Endothelial cell (in vitro differentiated cells): ENCODE results near the gene PAAF1. TPM values are rescaled to one million over a fixed set of nuclear protein-coding genes. Genes with fewer than 3 reads are reported as not detected.

Experiments used
- DNase-seq: peaks from one replicate; pipeline ENCODE4 v3.0.0; 2021; ENCODE audit warnings: low spot score
- H3K27ac Mint-ChIP-seq: one replicate; pipeline ENCODE4 v1.8.0; 2021; ENCODE audit warnings: mixed read lengths, inconsistent platforms; ENCODE audit not compliant: unreplicated experiment
- H3K27me3 Mint-ChIP-seq: one replicate; pipeline ENCODE4 v1.8.0; 2021; ENCODE audit warnings: mild to moderate bottlenecking, moderate library complexity, mixed read lengths, inconsistent platforms; ENCODE audit not compliant: unreplicated experiment
- H3K36me3 Mint-ChIP-seq: one replicate; pipeline ENCODE4 v1.8.0; 2021; ENCODE audit warnings: mild to moderate bottlenecking, low read depth, mixed read lengths, inconsistent platforms; ENCODE audit not compliant: unreplicated experiment
- H3K4me1 Mint-ChIP-seq: one replicate; pipeline ENCODE4 v1.8.0; 2021; ENCODE audit warnings: mild to moderate bottlenecking, mixed read lengths, inconsistent platforms; ENCODE audit not compliant: unreplicated experiment
- H3K4me3 Mint-ChIP-seq: one replicate; pipeline ENCODE4 v1.8.0; 2021; ENCODE audit warnings: mild to moderate bottlenecking, mixed read lengths, inconsistent platforms; ENCODE audit not compliant: unreplicated experiment
- H3K9me3 Mint-ChIP-seq: one replicate; pipeline ENCODE4 v1.8.0; 2021; ENCODE audit warnings: mixed read lengths, inconsistent platforms; ENCODE audit not compliant: unreplicated experiment
- CTCF ChIP-seq: fragments of 200-600 bp; sonication (generic); IDR thresholded peaks from one replicate; pipeline ENCODE4 v1.5.0; 2021; ENCODE audit warnings: antibody characterized with exemption; ENCODE audit not compliant: unreplicated experiment
- total RNA-seq: library from RNA; stranded (reverse); fragmentation: NEBNext Ultra II Directional; extraction: Animal tissue kit (Norgen Biotek cat#: 25700); gene quantifications from one replicate; pipeline ENCODE4 v1.2.1, GENCODE V29; 2021; ENCODE audit not compliant: unreplicated experiment

The PAAF1 gene
- total RNA-seq, 1 donor from 2014 or later, result 20.3 TPM

DNA sequence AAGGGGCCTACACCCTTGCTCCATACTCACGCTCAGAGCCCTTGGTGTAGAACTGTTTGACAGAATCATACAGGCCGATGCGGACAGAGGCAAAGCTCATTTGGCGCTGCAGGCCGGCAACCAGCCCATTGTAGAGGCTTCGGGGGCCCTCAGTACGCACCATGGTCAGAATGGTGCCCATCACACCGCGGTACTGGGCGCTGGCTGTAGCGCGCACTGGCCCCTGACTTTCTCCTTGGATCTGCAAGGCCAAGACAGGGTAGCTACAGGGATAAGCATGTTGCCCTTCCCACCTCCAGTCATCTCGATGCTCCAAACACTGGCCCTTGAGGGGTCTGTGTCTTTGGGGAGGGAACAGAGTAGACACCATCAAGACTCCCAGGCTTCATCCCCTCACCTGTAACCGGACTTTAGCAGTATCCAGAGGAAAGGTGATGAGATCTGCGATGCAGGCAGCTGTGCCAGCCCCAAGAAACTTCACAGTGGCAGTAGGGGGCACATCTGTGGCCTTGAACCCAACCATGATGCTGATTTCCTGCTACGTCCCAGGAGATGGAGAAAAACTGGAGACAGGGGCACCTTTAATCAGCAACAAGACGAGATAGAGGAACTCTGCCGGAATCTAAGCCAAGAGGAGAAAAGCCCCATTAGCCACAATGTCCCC lies 101.2 kb downstream of the PAAF1 start:
- no peak for DNase-seq
- Mint-ChIP-seq H3K36me3 (peaks cover 12% of the 10 kb centered on the region), H3K4me1 (peaks cover 25% of the 10 kb centered on the region), H3K9me3 (no peaks in the 10 kb centered on the region), H3K4me3 (no peak overlapping the region), H3K27me3 (peaks cover 18% of the 10 kb centered on the region), H3K27ac (no peak overlapping the region)
- TF ChIP-seq CTCF, result no peak

GRCh38 chr11:73978576-73979086 lies 101.8 kb downstream of the PAAF1 start:
- Mint-ChIP-seq H3K27me3 (peaks cover 20% of the 10 kb centered on the region), H3K36me3 (peaks cover 12% of the 10 kb centered on the region), H3K9me3 (no peaks in the 10 kb centered on the region), H3K4me3 (no peak overlapping the region), H3K4me1 (peaks cover 27% of the 10 kb centered on the region), H3K27ac (peak overlapping the region; percentile 63)
- no peak for DNase-seq
- no peak for TF ChIP-seq CTCF

GRCh38 chr11:73980001-73980961 lies 103.5 kb downstream of the PAAF1 start:
- TF ChIP-seq CTCF, result no peak
- Mint-ChIP-seq H3K27ac (peak overlapping the region; percentile 75), H3K9me3 (no peaks in the 10 kb centered on the region), H3K4me3 (no peak overlapping the region), H3K4me1 (peaks cover 31% of the 10 kb centered on the region), H3K27me3 (peaks cover 13% of the 10 kb centered on the region), H3K36me3 (peaks cover 12% of the 10 kb centered on the region)
- DNase-seq, result peak; percentile 24

Other genes with a start within 250 kb of the PAAF1 start
- 16.9 TPM for gene PLEKHB1, start 230.4 kb upstream of the PAAF1 start, total RNA-seq
- 125 TPM for gene RAB6A, start 115.9 kb upstream of the PAAF1 start, total RNA-seq
- 21.7 TPM for gene MRPL48, start 89.1 kb upstream of the PAAF1 start, total RNA-seq
- 33.9 TPM for gene COA4, start 153 bp upstream of the PAAF1 start, total RNA-seq
- 0.36 TPM for gene DNAJB13, start 74.0 kb downstream of the PAAF1 start, total RNA-seq
- gene UCP2, start 105.8 kb downstream of the PAAF1 start, total RNA-seq, result 12.8 TPM
- 1.6 TPM for gene UCP3, start 132.1 kb downstream of the PAAF1 start, total RNA-seq